ENCODE measurements around the gene ZDHHC1.
"Not testable (repeated sequence)": the region's sequence is repeated elsewhere in the genome, so short reads cannot be mapped to it uniquely, and the experiment has no call there.

Gene ZDHHC1

GRCh38 chr16:67430977-67431774, 14.9 kb upstream of the ZDHHC1 start, which contains the start of gene HSD11B2:
Gene HSD11B2 (plus strand): TSS chr16:67431121. CDS start chr16:67431249, 128 bp downstream.
- peak; percentile 17 for DNase-seq (ENCODE audit: low spot score)

GRCh38 chr16:67430504-67430976, 14.3 kb upstream of the ZDHHC1 start:
- DNase-seq (ENCODE audit: low spot score) = no peak

- DNase-seq (ENCODE audit: low spot score) = no peak
These were observed 13.7 kb upstream of the ZDHHC1 start for GRCh38 chr16:67429799-67430503.

GRCh38 chr16:67429053-67429798, 12.9 kb upstream of the ZDHHC1 start:
- no peak for DNase-seq (ENCODE audit: low spot score)

DNA sequence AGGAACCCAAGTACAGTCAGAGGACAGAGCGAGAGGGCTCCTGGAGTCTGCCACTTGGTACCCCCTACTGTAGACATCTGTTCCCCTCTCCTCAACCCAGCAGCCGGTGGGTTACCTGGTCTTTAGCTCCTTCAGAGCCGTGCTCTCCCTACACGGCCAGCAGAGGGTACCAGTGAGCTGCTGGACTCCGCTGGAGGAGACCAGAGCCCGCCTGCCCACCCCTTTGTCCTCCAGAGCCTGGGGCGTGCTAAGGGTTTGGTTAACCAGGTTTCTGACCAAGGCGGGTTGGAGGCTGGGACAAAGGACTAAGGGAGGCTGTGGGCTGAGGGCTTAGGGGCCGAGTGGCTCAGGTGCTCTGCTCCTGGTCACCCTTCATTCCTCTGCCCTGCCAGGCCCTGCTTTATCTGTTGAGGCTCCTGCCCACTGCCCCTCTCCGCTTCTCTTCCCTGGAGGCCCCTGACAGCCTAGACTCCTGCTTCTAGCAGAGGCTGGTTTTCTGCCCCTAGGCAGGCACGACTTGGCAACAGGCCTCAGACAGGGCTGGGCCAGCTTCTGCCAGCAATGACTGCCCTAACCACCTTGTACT, 12.0 kb upstream of the ZDHHC1 start:
- DNase-seq (ENCODE audit: low spot score) = peak; percentile 73

- no peak for DNase-seq (ENCODE audit: low spot score)
These were observed 10.7 kb upstream of the ZDHHC1 start for GRCh38 chr16:67426950-67427349.

GRCh38 chr16:67426022-67426421, 9.7 kb upstream of the ZDHHC1 start:
- DNase-seq (ENCODE audit: low spot score) = no peak

DNA sequence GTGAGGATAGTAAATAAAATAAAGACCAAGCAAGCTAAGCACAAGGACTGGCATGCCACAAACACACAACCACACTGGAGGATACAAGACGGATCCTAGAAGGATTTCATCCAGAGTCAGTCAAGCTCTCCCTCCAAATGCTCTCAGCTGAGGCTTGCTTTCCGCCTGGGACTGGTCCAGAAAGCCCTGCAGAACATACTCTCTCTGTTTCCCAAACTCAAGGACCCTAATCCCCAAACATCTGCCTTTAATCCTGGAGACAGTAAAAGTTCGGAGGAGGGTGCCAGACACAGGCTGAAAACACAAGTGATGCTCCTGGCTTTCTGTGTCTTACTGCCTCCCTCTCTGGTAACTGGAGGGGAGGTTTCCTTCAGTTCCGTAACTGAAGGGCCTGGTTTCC, 9.3 kb upstream of the ZDHHC1 start:
- no peak for DNase-seq (ENCODE audit: low spot score)

DNA sequence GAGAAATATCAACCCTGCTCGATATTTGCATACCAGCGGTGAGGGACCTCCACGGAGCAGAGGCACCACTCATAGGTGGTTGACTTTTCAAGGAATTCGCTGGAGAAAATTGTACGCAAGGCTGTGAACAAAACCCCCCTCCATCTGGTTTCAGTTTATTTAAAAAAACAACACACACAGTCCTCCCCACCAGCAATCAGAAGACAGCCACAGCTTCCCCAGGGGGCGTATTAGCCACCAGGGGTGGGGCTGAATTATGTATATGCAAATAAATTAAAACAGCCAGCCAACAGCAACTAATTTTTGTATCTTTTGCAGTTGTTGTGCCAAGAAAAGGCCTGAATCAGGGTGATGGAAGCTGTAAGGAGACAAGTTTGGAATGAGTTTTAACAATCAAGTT, 8.8 kb upstream of the ZDHHC1 start:
- no peak for DNase-seq (ENCODE audit: low spot score)

DNA sequence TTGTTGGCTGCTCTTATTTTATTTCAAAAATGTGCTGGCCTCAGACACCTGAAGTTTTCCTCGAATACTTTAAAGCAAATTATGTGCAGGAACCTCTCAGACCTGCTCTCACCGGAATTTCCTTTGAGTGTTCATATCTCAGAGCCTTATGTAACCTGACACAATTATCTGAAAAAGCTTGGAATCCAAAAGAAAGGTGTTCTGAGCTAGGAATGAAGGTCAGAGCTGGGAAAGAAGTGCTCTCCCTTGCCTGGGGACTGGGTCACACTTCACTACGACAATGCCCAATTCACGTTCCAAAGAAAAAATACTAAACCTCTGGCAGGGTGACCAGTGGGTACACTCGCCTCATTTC, 8.0 kb upstream of the ZDHHC1 start:
- no peak for DNase-seq (ENCODE audit: low spot score)

DNA sequence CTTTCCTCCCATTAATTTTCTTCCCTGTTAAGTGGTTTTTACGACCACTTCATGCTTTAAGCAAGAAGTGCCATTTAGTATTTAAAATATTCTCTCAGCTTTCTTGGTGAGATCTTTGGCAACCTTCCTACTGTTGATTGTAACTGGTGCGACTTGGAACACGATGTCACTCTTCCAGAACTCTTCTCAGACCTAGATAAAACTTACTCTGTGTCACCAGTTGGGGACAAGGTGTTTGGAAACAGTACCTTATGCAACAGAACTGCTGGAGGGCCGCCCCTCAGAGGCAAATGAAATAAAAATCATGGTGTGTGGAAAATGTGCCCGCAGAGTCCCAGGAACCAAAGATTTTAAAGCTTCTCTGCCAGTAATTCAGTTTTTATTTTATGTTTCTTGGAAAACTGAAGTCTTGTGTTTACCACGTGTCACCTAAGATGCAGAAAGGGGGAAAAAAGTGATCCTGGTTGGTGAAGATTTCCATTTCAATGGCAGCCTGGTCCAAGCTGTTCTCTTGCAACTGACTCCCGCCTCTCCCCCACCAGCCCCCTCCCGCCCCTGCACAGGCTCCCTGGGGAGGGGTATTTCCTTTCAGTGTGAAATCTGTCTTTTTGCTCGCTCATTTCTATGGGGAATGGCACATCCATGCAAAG, 7.5 kb upstream of the ZDHHC1 start:
- no peak for DNase-seq (ENCODE audit: low spot score)

GRCh38 chr16:67423015-67423414, 6.7 kb upstream of the ZDHHC1 start:
- no peak for DNase-seq (ENCODE audit: low spot score)

DNA sequence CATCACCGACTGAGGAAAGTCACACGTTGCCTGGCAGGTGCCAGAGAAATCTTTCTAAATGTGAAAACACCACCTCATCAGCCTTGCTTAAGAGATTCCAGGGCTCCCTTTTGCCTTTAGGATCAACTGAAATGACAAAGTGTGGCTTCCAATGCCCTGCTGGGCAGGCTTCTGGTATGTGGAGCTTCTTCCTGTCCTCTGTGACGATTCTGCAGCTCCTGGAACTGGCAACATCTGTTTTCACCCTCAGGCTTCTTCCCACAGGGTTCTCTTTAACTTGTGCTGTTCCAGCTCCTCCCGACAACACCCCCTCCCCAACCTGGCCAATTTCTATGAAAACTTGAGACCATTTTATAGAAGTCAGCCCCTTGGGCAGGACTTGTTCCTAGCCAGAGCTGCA, 4.8 kb upstream of the ZDHHC1 start:
- no peak for DNase-seq (ENCODE audit: low spot score)

DNA sequence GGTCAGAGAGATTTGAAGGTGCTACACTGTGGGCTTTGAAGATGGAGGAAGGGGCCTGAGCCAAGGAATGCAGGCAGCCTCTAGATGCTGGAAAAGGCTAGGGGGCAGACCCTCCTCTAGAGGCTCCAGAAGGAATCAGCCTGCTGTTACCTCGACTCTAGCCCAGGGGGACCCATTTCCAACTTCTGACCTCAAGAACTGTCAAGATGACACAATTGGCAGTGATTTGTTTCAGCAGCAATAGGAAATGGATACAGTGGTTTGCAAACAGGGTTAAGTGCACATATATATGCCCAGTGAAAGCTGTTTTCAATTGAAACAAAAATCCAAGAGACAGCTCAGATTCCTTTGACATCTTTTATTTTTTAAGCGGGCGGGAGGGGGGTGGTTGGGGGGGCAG, 3.7 kb upstream of the ZDHHC1 start:
- no peak for DNase-seq (ENCODE audit: low spot score)

DNA sequence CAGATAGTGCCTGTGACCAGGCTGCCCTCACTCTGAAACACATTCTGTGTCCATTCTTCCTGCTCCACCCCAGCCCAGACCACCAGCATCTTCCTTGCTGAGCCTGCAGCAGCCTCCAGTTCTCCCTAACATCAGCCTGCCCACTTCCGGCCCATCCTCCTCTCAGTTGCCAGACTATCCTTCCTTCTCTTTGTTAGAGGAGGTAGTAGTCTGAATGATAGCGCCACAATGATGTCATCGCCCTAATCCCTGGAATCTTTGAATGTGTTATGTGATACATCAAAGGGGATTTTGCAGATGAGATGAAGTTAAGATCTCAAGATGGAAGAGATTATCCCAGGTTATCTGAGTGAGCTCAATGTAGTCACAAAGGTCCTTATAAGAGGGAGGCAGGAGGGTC, 3.2 kb upstream of the ZDHHC1 start:
- DNase-seq (ENCODE audit: low spot score) = no peak

DNA sequence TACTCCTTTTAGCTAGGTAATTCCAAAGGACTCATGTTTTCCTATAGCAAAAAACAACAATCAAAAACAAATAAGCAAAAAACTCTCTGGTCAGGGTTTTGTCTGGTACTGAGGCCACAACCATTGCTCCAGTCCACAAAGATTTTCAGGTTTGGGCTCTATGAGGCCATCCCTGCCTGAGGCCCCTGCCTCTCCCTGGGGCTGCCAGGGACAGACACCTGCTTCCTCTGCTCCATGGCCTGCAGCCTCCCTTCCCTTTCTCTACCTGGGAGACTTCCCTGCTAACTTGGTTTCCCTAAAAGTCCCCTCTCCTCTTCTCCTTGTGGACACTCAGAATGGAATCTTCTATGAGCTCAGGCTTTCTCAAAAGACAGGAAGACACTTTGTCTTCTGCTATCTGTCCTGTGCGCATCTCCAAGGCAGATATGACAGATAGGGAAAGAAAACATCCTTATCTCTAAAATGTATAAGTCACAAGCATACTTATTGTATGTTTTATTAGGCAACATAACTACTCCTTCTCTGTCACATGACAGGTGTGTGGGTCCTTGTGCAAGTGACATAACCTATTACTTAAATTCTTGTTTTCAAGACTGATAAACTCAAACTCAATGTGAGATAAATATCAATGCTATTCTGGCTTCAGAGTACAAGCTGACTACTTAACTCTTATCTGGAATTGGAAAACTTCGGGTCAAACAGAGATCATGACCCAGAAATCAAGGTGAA, 1.2 kb upstream of the ZDHHC1 start:
- DNase-seq (ENCODE audit: low spot score) = no peak

GRCh38 chr16:67415421-67415820, 856 bp downstream of the ZDHHC1 start:
- not testable (repeated sequence) for DNase-seq (ENCODE audit: low spot score)

GRCh38 chr16:67413978-67414911, 2.0 kb downstream of the ZDHHC1 start:
- DNase-seq (ENCODE audit: low spot score) = no peak

DNA sequence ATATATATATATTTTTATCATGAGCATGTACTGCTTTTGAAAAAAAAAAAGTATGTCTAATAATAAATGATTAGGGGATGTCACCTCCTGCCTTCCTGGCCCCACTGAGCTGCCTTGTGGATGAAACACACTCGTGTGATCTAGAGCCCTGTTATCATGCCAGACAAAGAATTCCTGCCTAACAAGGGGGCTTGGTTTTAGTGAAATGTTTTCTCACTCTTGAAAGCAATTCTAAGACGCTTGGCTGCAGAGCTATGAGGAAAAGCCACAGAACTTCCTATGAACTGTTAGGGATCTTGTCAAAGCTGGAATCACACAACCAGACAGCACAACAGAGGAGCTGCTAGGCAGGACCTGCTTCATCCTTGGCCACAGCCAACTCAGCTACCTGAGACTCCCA, 4.0 kb downstream of the ZDHHC1 start:
- no peak for DNase-seq (ENCODE audit: low spot score)

GRCh38 chr16:67411339-67411738, 4.9 kb downstream of the ZDHHC1 start:
- no peak for DNase-seq (ENCODE audit: low spot score)

Measured in hematopoietic multipotent progenitor cell treated with erythropoietin and hydrocortisone succinate and interleukin-3 and kit ligand, for 17 days (in vitro differentiated cells).